ENCODE results near the gene RNF180.

Gene RNF180

DNA sequence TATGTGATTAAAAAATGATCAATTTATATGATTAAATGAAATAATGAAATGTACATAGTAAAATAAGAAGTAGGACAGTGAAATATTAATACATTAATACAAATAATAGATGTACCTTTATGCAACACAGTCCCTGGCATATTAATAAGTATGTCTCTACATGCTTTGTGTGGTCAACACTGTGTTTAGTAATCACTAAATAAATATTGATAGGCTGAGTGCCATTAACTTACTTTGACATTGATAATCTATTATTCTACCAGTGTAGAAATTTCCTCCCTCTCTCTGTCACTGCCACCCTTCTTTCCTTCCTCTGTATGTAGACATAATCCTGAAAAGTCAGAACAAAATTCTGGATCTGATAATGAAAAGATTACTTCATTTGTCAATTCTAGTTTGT is 43.7 kb downstream of the RNF180 start:
- no peak overlapping the region for H3K27ac ChIP-seq (ENCODE audit: extremely low read depth, low read depth, low read length)
- ChIA-PET CTCF (interaction anchor here (0.9 kb wide), 1 partner anchor 61 kb away, joined by 6 read pairs; no protein-coding TSS in a partner anchor), POLR2A (no interaction called here)
- H3K4me1 ChIP-seq (ENCODE audit: control insufficient read depth, insufficient read depth, low read length) = no peaks in the 10 kb centered on the region
- H3K4me3 ChIP-seq (ENCODE audit: low read depth, low read length) = no peak overlapping the region
- H3K9me3 ChIP-seq (ENCODE audit: control insufficient read depth, insufficient read depth, low read depth, low read length) = no peaks in the 10 kb centered on the region
- TF ChIP-seq YY2 (tag by site-specific recombination; IDR thresholded peaks at IDR 0.05) = no peak
- TF ChIP-seq, protein P1, sequence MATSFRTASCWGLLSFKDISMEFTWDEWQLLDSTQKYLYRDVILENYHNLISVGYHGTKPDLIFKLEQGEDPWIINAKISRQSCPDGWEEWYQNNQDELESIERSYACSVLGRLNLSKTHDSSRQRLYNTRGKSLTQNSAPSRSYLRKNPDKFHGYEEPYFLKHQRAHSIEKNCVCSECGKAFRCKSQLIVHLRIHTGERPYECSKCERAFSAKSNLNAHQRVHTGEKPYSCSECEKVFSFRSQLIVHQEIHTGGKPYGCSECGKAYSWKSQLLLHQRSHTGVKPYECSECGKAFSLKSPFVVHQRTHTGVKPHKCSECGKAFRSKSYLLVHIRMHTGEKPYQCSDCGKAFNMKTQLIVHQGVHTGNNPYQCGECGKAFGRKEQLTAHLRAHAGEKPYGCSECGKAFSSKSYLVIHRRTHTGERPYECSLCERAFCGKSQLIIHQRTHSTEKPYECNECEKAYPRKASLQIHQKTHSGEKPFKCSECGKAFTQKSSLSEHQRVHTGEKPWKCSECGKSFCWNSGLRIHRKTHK (tag by site-specific recombination; IDR thresholded peaks at IDR 0.05) = no peak
- TF ChIP-seq BCL11A (tag by site-specific recombination; IDR thresholded peaks at IDR 0.05; ENCODE audit: low read depth) = no peak
- no peak for TF ChIP-seq ZNF404 (tag by site-specific recombination; IDR thresholded peaks at IDR 0.05)
- TF ChIP-seq, protein P2, sequence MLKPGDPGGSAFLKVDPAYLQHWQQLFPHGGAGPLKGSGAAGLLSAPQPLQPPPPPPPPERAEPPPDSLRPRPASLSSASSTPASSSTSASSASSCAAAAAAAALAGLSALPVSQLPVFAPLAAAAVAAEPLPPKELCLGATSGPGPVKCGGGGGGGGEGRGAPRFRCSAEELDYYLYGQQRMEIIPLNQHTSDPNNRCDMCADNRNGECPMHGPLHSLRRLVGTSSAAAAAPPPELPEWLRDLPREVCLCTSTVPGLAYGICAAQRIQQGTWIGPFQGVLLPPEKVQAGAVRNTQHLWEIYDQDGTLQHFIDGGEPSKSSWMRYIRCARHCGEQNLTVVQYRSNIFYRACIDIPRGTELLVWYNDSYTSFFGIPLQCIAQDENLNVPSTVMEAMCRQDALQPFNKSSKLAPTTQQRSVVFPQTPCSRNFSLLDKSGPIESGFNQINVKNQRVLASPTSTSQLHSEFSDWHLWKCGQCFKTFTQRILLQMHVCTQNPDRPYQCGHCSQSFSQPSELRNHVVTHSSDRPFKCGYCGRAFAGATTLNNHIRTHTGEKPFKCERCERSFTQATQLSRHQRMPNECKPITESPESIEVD (tag by site-specific recombination; IDR thresholded peaks at IDR 0.05) = no peak
- no peak for TF ChIP-seq ZNF221 (tag by site-specific recombination; IDR thresholded peaks at IDR 0.05; ENCODE audit: borderline replicate concordance)
- TF ChIP-seq ZNF140 (tag by site-specific recombination; IDR thresholded peaks at IDR 0.05) = no peak
- no peak for TF ChIP-seq ZNF558 (tag by site-specific recombination; IDR thresholded peaks at IDR 0.05)
- TF ChIP-seq MEIS1 (CRISPR knock-in tag; IDR thresholded peaks at IDR 0.05; ENCODE audit: borderline replicate concordance) = no peak
- TF ChIP-seq SCRT2 (tag by site-specific recombination; IDR thresholded peaks at IDR 0.05) = no peak
- TF ChIP-seq ZNF121 (tag by site-specific recombination; IDR thresholded peaks at IDR 0.05) = no peak
- H3K36me3 ChIP-seq (ENCODE audit: control insufficient read depth in 2 of 2, insufficient read depth in 1 of 2, low read length in 2 of 2) = no peaks in the 10 kb centered on the region

DNA sequence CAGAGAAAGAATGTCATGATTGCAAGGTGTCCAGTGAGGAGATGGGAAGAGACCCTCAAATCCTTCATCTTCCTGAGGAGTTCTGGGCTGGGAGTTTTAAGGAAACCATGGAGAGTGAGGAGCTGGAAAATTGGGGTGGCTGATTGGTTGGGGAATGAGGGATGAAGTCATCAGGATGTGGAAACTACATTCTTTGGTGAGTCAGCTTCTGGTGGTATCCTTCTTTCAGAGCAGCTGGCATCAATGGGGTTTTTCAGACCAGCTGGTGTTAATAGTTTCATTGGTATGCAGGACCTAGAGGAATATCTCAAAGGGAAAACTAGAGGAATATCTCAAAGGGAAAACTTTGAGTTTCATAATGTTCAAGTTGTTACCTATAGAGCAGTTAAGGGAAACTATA is 45.2 kb downstream of the RNF180 start:
- Histone ChIP-seq H3K36me3 (ENCODE audit: control insufficient read depth in 2 of 2, insufficient read depth in 1 of 2, low read length in 2 of 2) (no peaks in the 10 kb centered on the region), H3K4me3 (ENCODE audit: low read depth, low read length) (no peak overlapping the region), H3K9me3 (ENCODE audit: control insufficient read depth, insufficient read depth, low read depth, low read length) (no peaks in the 10 kb centered on the region), H3K27ac (ENCODE audit: extremely low read depth, low read depth, low read length) (no peak overlapping the region), H3K4me1 (ENCODE audit: control insufficient read depth, insufficient read depth, low read length) (no peaks in the 10 kb centered on the region)
- CTCF ChIA-PET = interaction anchor here (0.7 to 3.4 kb wide), 2 partner anchors 63 to 67 kb away, joined by 3 to 13 read pairs; no protein-coding TSS in a partner anchor
- POLR2A ChIA-PET = no interaction called here
- no peak for TF ChIP-seq ZNF214 (tag by site-specific recombination; IDR thresholded peaks at IDR 0.05; ENCODE audit: borderline replicate concordance)
- no peak for TF ChIP-seq ZNF114 (tag by site-specific recombination; IDR thresholded peaks at IDR 0.05)
- no peak for TF ChIP-seq ZSCAN5A (tag by site-specific recombination; IDR thresholded peaks at IDR 0.05)
- TF ChIP-seq ZNF157 (tag by site-specific recombination; IDR thresholded peaks at IDR 0.05) = no peak
- no peak for TF ChIP-seq BCL6B (tag by site-specific recombination; IDR thresholded peaks at IDR 0.05)
- TF ChIP-seq SCRT1 (tag by site-specific recombination; IDR thresholded peaks at IDR 0.05; ENCODE audit: borderline replicate concordance) = no peak
- TF ChIP-seq, protein P1 (tag by site-specific recombination; IDR thresholded peaks at IDR 0.05) = no peak
- no peak for TF ChIP-seq SCRT2 (tag by site-specific recombination; IDR thresholded peaks at IDR 0.05)
